IMR-90 (cell line): Measurements from ENCODE around the gene PLEKHD1. TPM values are rescaled to one million over a fixed set of nuclear protein-coding genes. Genes with fewer than 3 reads are reported as not detected.

ENCODE experiments used
- ATAC-seq: fragments of 200-7000 bp; cut with Tn5 transposase; 2 replicates; pipeline ENCODE4 v1.9.1; 2020; ENCODE audit warnings: low read depth, mild to moderate bottlenecking, moderate library complexity
- BruUV-seq: library from RNA; stranded (reverse); fragments of 400-500 nt; replicated peaks from 2 replicates; lab custom pipeline; 2021; lab: Mats Ljungman, UMichigan
- CTCF ChIA-PET: fragments of 300-600 bp; formaldehyde crosslinking; extraction: SDS; loops from one replicate; lab custom pipeline; 2021; ENCODE audit warnings: antibody characterized with exemption; lab: Yijun Ruan, JAX
- POLR2A ChIA-PET: fragments of 300-600 bp; sonication (Branson Sonifier 250); formaldehyde crosslinking; loops from one replicate; lab custom pipeline; 2022; ENCODE audit warnings: antibody characterized with exemption; ENCODE audit not compliant: unreplicated experiment; lab: Charles Lee
- DNase-seq: peaks from one replicate; pipeline ENCODE4 v3.0.0; 2013
- H2AFZ ChIP-seq: replicated peaks from 2 replicates; pipeline ENCODE3; 2013; ENCODE audit warnings: low read length, mild to moderate bottlenecking; ENCODE audit not compliant: poor library complexity
- H2AK5ac ChIP-seq: 2 replicates; pipeline ENCODE4 v1.6.1; 2013; ENCODE audit warnings: low read depth, low read length, inconsistent platforms
- H2AK9ac ChIP-seq: replicated peaks from 2 replicates; pipeline ENCODE3; 2013; ENCODE audit warnings: mild to moderate bottlenecking, low read depth, low read length, moderate library complexity; ENCODE audit not compliant: poor library complexity
- H2BK120ac ChIP-seq: 2 replicates; pipeline ENCODE4 v1.6.1; 2013; ENCODE audit warnings: low read depth, low read length, inconsistent platforms
- H2BK15ac ChIP-seq: 3 replicates; pipeline ENCODE4 v1.6.1; 2013; ENCODE audit warnings: low read depth, low read length, inconsistent platforms
- H2BK20ac ChIP-seq: 2 replicates; pipeline ENCODE4 v1.6.1; 2013; ENCODE audit warnings: low read depth, mild to moderate bottlenecking, inconsistent platforms, low read length, moderate library complexity
- H2BK5ac ChIP-seq: 2 replicates; pipeline ENCODE4 v1.6.1; 2013; ENCODE audit warnings: mild to moderate bottlenecking, low read depth, low read length, inconsistent platforms; ENCODE audit not compliant: poor library complexity, severe bottlenecking
- H3K14ac ChIP-seq: replicated peaks from 2 replicates; pipeline ENCODE4 v1.6.1; 2013; ENCODE audit warnings: low read depth, low read length, inconsistent platforms
- H3K18ac ChIP-seq: 2 replicates; pipeline ENCODE4 v1.6.1; 2013; ENCODE audit warnings: low read depth, low read length, control low read depth
- H3K23ac ChIP-seq: 2 replicates; pipeline ENCODE4 v1.6.1; 2013; ENCODE audit warnings: low read depth, low read length, inconsistent platforms
- H3K27ac ChIP-seq: 2 replicates; pipeline ENCODE4 v1.5.1; 2013; ENCODE audit warnings: mild to moderate bottlenecking, control low read depth, low read length; ENCODE audit not compliant: insufficient read depth
- H3K27me3 ChIP-seq: 2 replicates; pipeline ENCODE4 v1.6.1; 2013; ENCODE audit warnings: low read length; ENCODE audit not compliant: control insufficient read depth, insufficient read depth
- H3K36me3 ChIP-seq: 2 replicates; pipeline ENCODE4 v1.6.1; 2013; ENCODE audit warnings: low read length, mixed read lengths; ENCODE audit not compliant: control insufficient read depth, insufficient read depth
- H3K4ac ChIP-seq: 2 replicates; pipeline ENCODE4 v1.6.1; 2013; ENCODE audit warnings: low read depth, low read length, inconsistent platforms
- H3K4me1 ChIP-seq: 2 replicates; pipeline ENCODE4 v1.6.1; 2013; ENCODE audit warnings: low read length, mixed read lengths; ENCODE audit not compliant: control insufficient read depth, insufficient read depth
- H3K4me2 ChIP-seq: 2 replicates; pipeline ENCODE4 v1.6.1; 2013; ENCODE audit warnings: low read depth, mild to moderate bottlenecking, control low read depth, low read length, moderate library complexity
- H3K4me3 ChIP-seq: 2 replicates; pipeline ENCODE4 v1.5.1; 2013; ENCODE audit warnings: low read depth, mild to moderate bottlenecking, control low read depth, low read length, moderate library complexity; ENCODE audit not compliant: insufficient read depth
- H3K56ac ChIP-seq: 2 replicates; pipeline ENCODE4 v1.6.1; 2013; ENCODE audit warnings: low read length, inconsistent platforms; ENCODE audit not compliant: insufficient read depth; ENCODE audit errors: extremely low read depth
- H3K79me1 ChIP-seq, 2 experiments: 2 replicates each; pipeline ENCODE4 v1.6.1; 2013; ENCODE audit warnings: low read length in 2 of 2, inconsistent platforms in 1 of 2, low read depth in 1 of 2
- H3K9ac ChIP-seq: 2 replicates; pipeline ENCODE4 v1.6.1; 2013; ENCODE audit warnings: low read depth, low read length, control low read depth
- H3K9me1 ChIP-seq: 2 replicates; pipeline ENCODE4 v1.6.1; 2013; ENCODE audit warnings: low read length, inconsistent platforms; ENCODE audit not compliant: insufficient read depth
- H3K9me3 ChIP-seq: 2 replicates; pipeline ENCODE4 v1.6.1; 2013; ENCODE audit warnings: low read length; ENCODE audit not compliant: control insufficient read depth, insufficient read depth
- H4K20me1 ChIP-seq: 2 replicates; pipeline ENCODE4 v1.6.1; 2013; ENCODE audit warnings: low read length, inconsistent platforms; ENCODE audit not compliant: insufficient read depth
- H4K5ac ChIP-seq: 2 replicates; pipeline ENCODE4 v1.6.1; 2013; ENCODE audit warnings: mild to moderate bottlenecking, low read depth, low read length, control low read depth
- H4K8ac ChIP-seq, 2 experiments: 2 replicates each; pipeline ENCODE4 v1.6.1; 2013; ENCODE audit warnings: low read depth in 2 of 2, low read length in 2 of 2, control low read depth in 1 of 2, inconsistent platforms in 1 of 2
- H4K91ac ChIP-seq: 2 replicates; pipeline ENCODE4 v1.6.1; 2013; ENCODE audit warnings: low read depth, low read length, inconsistent platforms; ENCODE audit not compliant: insufficient read depth
- CEBPB ChIP-seq: IDR thresholded peaks from 2 replicates; pipeline ENCODE4 v1.6.1; 2012; ENCODE audit warnings: low read depth, low read length, improper control_type of control experiment
- FOS ChIP-seq: fragments of 150-350 bp; IDR thresholded peaks from 2 replicates; pipeline ENCODE4 v1.6.1; 2016; ENCODE audit warnings: low read depth, low read length
- WGBS, 2 experiments: methylation state at CpG; one replicate each; pipeline versions ENCODE4 v1.1.5 to v1.1.7; 2013; ENCODE audit warnings: missing lambda C conversion rate in 2 of 2; ENCODE audit not compliant: insufficient read length in 1 of 2; ENCODE audit errors: extremely low coverage in 2 of 2; 5-methylcytosine and 5-hydroxymethylcytosine counted together
- dilution Hi-C: fragments of 300-500 bp; cut with HindIII; formaldehyde crosslinking; loops from one replicate; pipeline ENCODE4 v1.14.3; 2018; ENCODE audit warnings: low sequenced_read_pairs; ENCODE audit not compliant: unreplicated experiment
- in situ Hi-C: fragments of 300-500 bp; cut with MboI; formaldehyde crosslinking; loops from 3 replicates; pipeline ENCODE4 v1.14.3; 2019; ENCODE audit warnings: low sequenced_read_pairs, inconsistent platforms, mixed read lengths
- intact Hi-C: fragments of 100-400 bp; cut with micrococcal nuclease; formaldehyde crosslinking; loops from 2 replicates; pipeline ENCODE4 v1.10.0; 2022
- polyA plus RNA-seq, 3 experiments: library from polyadenylated mRNA; depleted of rRNA; stranded (reverse); fragments of >200 nt; gene quantifications; 2 replicates each; pipeline ENCODE4 v1.2.3, GENCODE V29; 2012; ENCODE audit warnings: low replicate concordance in 1 of 3
- total RNA-seq: library from RNA; depleted of rRNA; stranded (reverse); fragments of >200 nt; gene quantifications from 2 replicates; pipeline ENCODE4 v1.2.3, GENCODE V29; 2012

The PLEKHD1 gene
- total and polyA plus RNA-seq, 2 of the 4 experiments (the other 2 are of a cell fraction) = under 0.01 TPM; not detected in 1

- Histone ChIP-seq H3K56ac (no peak overlapping the region), H3K4me1 (no peaks in the 10 kb centered on the region), H2AK5ac (no peak overlapping the region), H4K5ac (no peak overlapping the region), H3K9me1 (no peaks in the 10 kb centered on the region), H3K23ac (no peak overlapping the region), H4K91ac (no peak overlapping the region), H3K14ac (no peak overlapping the region), H3K18ac (no peak overlapping the region), H2AK9ac (no peak overlapping the region), H4K20me1 (no peaks in the 10 kb centered on the region), H2BK5ac (no peak overlapping the region), H3K27me3 (peaks cover 22% of the 10 kb centered on the region), H3K79me1 (no peaks in the 10 kb centered on the region), H2BK15ac (no peak overlapping the region), H3K9ac (no peak overlapping the region), H3K4ac (no peak overlapping the region), H2BK120ac (no peak overlapping the region), H3K4me3 (no peak overlapping the region), H3K9me3 (peaks cover 5% of the 10 kb centered on the region; the same call in 1 of the 2 replicates), H3K4me2 (no peak overlapping the region; the same call in 1 of the 2 replicates), H2BK20ac (no peak overlapping the region), H2AFZ (no peak overlapping the region), H3K27ac (no peak overlapping the region), H3K36me3 (no peaks in the 10 kb centered on the region), H4K8ac (no peak overlapping the region)
- POLR2A ChIA-PET = interaction anchor here (0.6 kb wide), 1 partner anchor 24 kb away, joined by 3 read pairs; no protein-coding TSS in a partner anchor
- intact Hi-C loops = no loop called here
- no TSS peak for BruUV-seq
- in situ Hi-C loops = no loop called here
- TF ChIP-seq FOS (no peak), CEBPB (peak; percentile 71)
- ATAC-seq = no peak
- dilution Hi-C loops = no loop called here
- WGBS, 2 experiments = no CpG with 5 or more reads among the region's 6 CpGs
- CTCF ChIA-PET = no interaction called here
- DNase-seq = peak; percentile 56
Measured at GRCh38 chr14:69539631-69540410, 55.3 kb downstream of the PLEKHD1 start.
